T-helper 1 cell treated with Interleukin-12 subunit alpha and Interleukin-12 subunit beta and Interleukin-4 antibody, amounts not matched to agents 30 μg/mL and 1 μg/mL, for 36 hours (primary cell): Measurements from ENCODE around the gene PPHLN1.
"Not testable (repeated sequence)": the region's sequence is repeated elsewhere in the genome, so short reads cannot be mapped to it uniquely, and the experiment has no call there.

Source experiments
- H3K27ac Mint-ChIP-seq: one replicate; pipeline ENCODE4 v1.8.0; 2021; ENCODE audit warnings: mild to moderate bottlenecking, mixed read lengths
- H3K27me3 Mint-ChIP-seq: one replicate; pipeline ENCODE4 v1.8.0; 2021; ENCODE audit warnings: low read depth, mixed read lengths
- H3K36me3 Mint-ChIP-seq: one replicate; pipeline ENCODE4 v1.8.0; 2021; ENCODE audit warnings: low read depth, mixed read lengths
- H3K4me1 Mint-ChIP-seq: one replicate; pipeline ENCODE4 v1.8.0; 2021; ENCODE audit warnings: low read depth, mixed read lengths
- H3K4me3 Mint-ChIP-seq: one replicate; pipeline ENCODE4 v1.8.0; 2021; ENCODE audit warnings: mild to moderate bottlenecking, moderate library complexity, mixed read lengths
- H3K9me3 Mint-ChIP-seq: one replicate; pipeline ENCODE4 v1.8.0; 2021; ENCODE audit warnings: mixed read lengths

The PPHLN1 gene

GRCh38 chr12:42336286-42336685, 10.3 kb downstream of the PPHLN1 start:
- no peaks in the 10 kb centered on the region for H3K9me3 Mint-ChIP-seq
- no peak overlapping the region for H3K4me3 Mint-ChIP-seq
- peaks cover 24% of the 10 kb centered on the region for H3K4me1 Mint-ChIP-seq
- no peaks in the 10 kb centered on the region for H3K27me3 Mint-ChIP-seq
- H3K27ac Mint-ChIP-seq: no peak overlapping the region
- peaks cover 12% of the 10 kb centered on the region for H3K36me3 Mint-ChIP-seq

DNA sequence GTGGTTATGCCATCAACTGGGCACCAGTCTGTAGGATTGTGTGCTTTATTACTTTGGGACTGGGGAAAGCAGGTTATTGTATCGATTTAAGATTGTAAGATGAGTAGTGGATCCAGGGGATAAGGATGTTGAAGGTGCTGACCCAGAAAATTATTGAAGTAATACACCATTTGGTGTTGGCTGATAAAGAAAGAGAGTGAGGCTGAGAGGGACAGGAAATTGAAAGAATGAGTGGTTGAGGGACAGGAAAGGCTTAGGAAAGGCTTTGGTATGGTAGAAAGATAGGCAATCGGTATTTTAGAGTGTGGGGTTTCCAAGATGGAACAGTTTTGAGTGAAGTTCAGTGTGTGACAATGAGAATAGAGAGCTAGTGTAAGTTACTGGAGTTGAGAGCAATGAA, 12.3 kb downstream of the PPHLN1 start:
- Mint-ChIP-seq H3K4me1 (peaks cover 23% of the 10 kb centered on the region), H3K27ac (no peak overlapping the region)

DNA sequence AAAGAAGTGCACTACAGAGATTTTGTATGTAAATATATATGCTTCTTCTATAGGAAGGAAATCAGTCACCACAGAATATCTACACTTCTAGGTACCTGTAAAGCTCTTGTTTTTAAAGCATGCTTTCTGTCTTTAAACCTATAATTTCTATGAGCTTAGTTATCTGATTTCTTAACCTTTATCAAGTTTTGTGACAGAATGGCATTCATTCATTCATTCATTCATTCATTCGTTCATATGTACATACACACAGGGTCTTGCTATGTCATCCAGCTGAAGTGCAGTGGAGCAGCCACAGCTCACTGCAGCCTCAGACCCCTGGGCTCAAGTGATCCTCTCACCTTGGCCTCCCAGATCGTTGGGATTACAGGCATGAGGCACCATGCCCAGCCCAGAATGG, 16.1 kb downstream of the PPHLN1 start:
- H3K9me3 Mint-ChIP-seq: no peaks in the 10 kb centered on the region
- H3K36me3 Mint-ChIP-seq: peaks cover 6% of the 10 kb centered on the region
- no peak overlapping the region for H3K4me3 Mint-ChIP-seq
- no peak overlapping the region for H3K27ac Mint-ChIP-seq
- H3K4me1 Mint-ChIP-seq: peaks cover 15% of the 10 kb centered on the region
- no peaks in the 10 kb centered on the region for H3K27me3 Mint-ChIP-seq

More for the DNA sequence above, 12.3 kb downstream of the PPHLN1 start:
- Mint-ChIP-seq H3K27me3 (no peaks in the 10 kb centered on the region), H3K4me3 (no peak overlapping the region), H3K9me3 (no peaks in the 10 kb centered on the region), H3K36me3 (peaks cover 12% of the 10 kb centered on the region)

DNA sequence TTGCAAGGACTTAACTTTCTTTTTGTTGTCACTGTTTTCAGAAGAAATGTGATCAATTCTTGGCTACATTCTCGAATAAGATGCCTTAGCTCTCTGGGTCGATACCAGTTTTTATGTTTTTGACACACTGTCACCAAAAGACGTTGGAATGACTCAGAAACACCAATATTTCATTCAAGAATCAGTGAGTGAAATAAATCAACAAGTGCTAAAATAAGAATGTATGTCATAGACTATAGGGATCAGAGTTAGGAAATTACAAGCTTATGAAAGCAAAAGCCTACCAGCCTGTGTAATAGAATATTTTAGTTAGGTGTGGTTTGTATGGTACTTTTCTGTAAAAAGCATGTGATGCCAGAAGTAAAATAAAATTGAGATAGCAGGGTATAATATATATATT, 17.8 kb downstream of the PPHLN1 start:
- Mint-ChIP-seq H3K27me3 (no peaks in the 10 kb centered on the region), H3K27ac (no peak overlapping the region), H3K9me3 (no peaks in the 10 kb centered on the region), H3K4me3 (no peak overlapping the region), H3K4me1 (peaks cover 11% of the 10 kb centered on the region), H3K36me3 (peaks cover 3% of the 10 kb centered on the region)

DNA sequence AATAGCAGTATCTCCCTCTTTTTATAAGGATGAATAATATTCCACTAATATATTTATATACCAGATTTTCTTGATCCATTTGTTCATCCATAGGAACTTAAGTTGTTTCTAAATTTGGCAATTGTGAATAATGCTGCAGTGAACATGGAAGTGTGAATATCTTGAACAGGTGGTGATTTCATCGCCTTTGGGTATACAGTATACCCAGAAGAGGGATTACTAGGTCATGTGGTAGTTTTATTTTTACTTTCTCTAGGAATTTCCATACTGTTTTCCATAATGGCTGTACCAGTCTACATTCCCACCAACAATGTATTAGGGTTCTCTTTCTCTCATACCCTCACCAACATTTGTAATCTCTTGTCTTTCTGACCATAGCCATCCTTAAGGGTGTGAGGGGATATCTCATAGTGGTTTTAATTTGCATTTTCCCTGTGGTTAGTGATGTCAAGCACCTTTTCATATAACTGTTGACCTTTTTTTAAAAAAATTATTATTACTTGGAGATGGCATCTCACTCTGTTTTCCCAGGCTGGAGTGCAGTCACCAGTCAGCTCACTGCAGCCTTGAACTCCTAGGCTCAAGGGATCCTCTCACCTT, 20.5 kb downstream of the PPHLN1 start:
- Mint-ChIP-seq H3K27me3 (no peaks in the 10 kb centered on the region), H3K4me3 (no peak overlapping the region), H3K9me3 (no peaks in the 10 kb centered on the region), H3K4me1 (peaks cover 7% of the 10 kb centered on the region), H3K27ac (no peak overlapping the region), H3K36me3 (no peaks in the 10 kb centered on the region)

DNA sequence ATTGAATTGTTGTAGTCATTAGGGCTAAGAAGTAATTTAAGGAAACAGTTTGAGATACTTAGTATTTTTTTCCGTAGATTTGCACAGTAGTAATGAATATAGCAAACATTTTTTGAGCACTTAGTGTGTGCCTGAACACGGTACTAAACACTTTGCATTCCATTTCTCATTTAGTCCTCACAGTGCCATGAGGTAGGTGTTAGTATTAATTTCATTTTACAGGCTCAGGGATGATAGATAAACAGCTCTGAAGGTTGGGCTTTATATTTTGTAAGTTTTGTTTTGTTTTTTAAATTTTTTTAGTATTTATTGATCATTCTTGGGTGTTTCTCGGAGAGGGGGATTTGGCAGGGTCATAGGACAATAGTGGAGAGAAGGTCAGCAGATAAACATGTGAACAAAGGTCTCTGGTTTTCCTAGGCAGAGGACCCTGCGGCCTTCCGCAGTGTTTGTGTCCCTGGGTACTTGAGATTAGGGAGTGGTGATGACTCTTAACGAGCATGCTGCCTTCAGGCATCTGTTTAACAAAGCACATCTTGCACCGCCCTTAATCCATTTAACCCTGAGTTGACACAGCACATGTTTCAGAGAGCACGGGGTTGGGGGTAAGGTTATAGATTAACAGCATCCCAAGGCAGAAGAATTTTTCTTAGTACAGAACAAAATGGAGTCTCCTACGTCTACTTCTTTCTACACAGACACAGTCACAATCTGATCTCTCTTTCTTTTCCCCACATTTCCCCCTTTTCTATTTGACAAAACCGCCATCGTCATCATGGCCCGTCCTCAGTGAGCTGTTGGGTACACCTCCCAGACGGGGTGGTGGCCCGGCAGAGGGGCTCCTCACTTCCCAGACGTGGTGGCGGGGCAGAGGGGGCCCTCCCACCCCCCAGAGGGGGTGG, 23.4 kb downstream of the PPHLN1 start:
- H3K4me3 Mint-ChIP-seq, H3K36me3 Mint-ChIP-seq, H3K27ac Mint-ChIP-seq, H3K4me1 Mint-ChIP-seq, H3K27me3 Mint-ChIP-seq, H3K9me3 Mint-ChIP-seq: not testable (repeated sequence)

DNA sequence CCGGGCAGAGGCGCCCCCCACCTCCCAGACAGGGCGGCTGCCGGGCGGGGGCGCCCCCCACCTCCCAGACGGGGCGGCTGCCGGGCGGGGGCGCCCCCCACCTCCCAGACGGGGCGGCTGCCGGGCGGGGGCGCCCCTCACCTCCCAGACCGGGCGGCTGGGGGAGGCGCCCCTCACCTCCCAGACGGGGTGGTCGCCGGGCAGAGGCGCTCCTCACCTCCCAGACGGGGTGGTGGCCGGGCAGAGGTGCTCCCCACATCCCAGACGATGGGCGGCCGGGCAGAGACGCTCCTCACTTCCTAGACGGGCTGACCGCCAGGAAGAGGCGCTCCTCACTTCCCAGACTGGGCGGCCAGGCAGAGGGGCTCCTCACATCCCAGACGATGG, 24.0 kb downstream of the PPHLN1 start:
- H3K36me3 Mint-ChIP-seq, H3K9me3 Mint-ChIP-seq, H3K27me3 Mint-ChIP-seq, H3K4me3 Mint-ChIP-seq, H3K4me1 Mint-ChIP-seq, H3K27ac Mint-ChIP-seq: not testable (repeated sequence)

GRCh38 chr12:42356344-42356743, 30.4 kb downstream of the PPHLN1 start:
- H3K9me3 Mint-ChIP-seq: no peaks in the 10 kb centered on the region
- H3K4me3 Mint-ChIP-seq: no peak overlapping the region
- H3K4me1 Mint-ChIP-seq: peaks cover 11% of the 10 kb centered on the region
- H3K27ac Mint-ChIP-seq: no peak overlapping the region
- H3K36me3 Mint-ChIP-seq: peaks cover 26% of the 10 kb centered on the region
- H3K27me3 Mint-ChIP-seq: no peaks in the 10 kb centered on the region

DNA sequence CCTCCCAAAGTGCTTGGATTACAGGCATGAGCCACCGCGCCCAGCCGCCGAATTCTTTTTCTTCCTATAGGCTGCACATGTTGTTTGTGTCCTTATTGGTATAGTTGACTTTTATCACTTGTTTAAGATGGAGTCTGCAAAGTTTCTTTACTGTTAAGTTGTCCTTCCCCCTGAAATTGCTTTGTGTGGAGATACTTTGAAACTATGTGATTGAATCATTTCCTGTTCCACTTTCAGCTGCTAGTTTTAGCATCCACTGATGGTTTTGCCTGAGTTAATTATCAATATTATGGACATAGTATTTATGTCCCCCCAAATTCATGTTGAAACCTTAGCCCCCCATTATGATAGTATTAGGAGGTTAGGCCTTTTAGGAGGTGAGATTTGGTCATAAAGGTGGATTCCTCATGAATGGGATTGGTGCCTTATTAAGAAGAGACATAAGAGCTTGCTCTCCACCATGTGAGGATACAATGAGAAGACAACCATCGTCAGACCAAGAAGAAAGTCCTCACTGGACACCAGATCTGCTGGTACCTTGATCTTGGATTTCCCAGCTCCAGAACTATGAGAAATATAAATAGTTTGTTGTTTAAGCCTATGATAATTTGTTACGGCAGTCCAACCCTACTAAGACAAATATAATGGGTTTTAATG, 34.9 kb downstream of the PPHLN1 start:
- Mint-ChIP-seq H3K4me3 (no peak overlapping the region), H3K27ac (peak overlapping the region; percentile 0), H3K4me1 (peaks cover 11% of the 10 kb centered on the region), H3K36me3 (peaks cover 30% of the 10 kb centered on the region), H3K27me3 (no peaks in the 10 kb centered on the region), H3K9me3 (no peaks in the 10 kb centered on the region)

GRCh38 chr12:42361909-42362646, 36.1 kb downstream of the PPHLN1 start:
- H3K9me3 Mint-ChIP-seq: no peaks in the 10 kb centered on the region
- H3K36me3 Mint-ChIP-seq: peaks cover 24% of the 10 kb centered on the region
- H3K4me3 Mint-ChIP-seq: no peak overlapping the region
- no peaks in the 10 kb centered on the region for H3K27me3 Mint-ChIP-seq
- H3K4me1 Mint-ChIP-seq: peaks cover 11% of the 10 kb centered on the region
- no peak overlapping the region for H3K27ac Mint-ChIP-seq

DNA sequence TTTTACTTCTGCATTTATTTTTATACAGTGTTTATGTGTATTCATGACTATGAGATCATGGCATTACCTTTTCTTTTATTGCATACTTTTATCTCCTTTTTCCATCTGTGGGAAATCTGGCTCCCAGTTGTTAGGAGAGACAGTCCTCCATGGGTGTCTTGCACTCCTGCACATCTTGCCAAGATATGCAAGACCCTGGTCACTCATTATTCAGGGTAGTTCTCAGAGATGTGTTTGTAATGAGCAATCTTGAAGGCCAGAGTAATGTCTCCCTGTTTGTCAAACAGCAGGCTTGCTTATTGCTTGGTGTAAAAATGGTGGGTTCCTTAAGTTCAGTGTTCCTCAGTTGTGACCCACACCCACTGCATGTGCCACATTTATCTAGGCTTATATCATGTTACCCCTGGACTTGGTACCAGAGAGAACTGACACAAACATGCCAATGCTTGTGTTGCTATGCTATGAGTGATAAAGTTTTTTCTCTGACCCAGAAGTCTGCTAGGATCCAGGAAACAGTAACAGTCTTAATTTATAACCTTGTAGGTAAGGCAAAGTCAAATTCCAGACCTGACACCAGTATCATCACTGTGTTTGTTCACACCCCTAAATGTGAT, 36.8 kb downstream of the PPHLN1 start:
- Mint-ChIP-seq H3K9me3 (no peaks in the 10 kb centered on the region), H3K36me3 (peaks cover 20% of the 10 kb centered on the region), H3K27me3 (no peaks in the 10 kb centered on the region), H3K4me1 (peaks cover 11% of the 10 kb centered on the region), H3K27ac (no peak overlapping the region), H3K4me3 (no peak overlapping the region)

DNA sequence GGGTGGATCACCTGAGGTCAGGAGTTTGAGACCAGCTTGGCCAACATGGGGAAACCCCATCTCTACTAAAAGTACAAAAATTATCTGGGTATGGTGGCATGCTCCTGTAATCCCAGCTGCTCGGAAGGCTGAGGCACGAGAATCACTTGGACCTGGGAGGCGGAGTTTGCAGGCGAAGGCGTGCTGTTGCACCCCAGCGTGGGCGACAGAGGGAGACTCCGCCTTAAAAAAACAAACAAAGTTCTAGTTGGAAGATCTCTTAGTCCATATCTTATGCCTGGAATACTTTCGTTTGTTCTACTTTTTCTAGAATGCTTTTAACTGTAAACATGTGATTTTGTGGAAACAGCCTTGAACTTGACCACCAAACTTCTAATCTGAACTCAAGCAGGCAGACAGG, 38.7 kb downstream of the PPHLN1 start:
- Mint-ChIP-seq H3K4me3 (no peak overlapping the region), H3K27ac (no peak overlapping the region), H3K27me3 (no peaks in the 10 kb centered on the region), H3K4me1 (peaks cover 7% of the 10 kb centered on the region), H3K36me3 (peaks cover 15% of the 10 kb centered on the region), H3K9me3 (no peaks in the 10 kb centered on the region)

DNA sequence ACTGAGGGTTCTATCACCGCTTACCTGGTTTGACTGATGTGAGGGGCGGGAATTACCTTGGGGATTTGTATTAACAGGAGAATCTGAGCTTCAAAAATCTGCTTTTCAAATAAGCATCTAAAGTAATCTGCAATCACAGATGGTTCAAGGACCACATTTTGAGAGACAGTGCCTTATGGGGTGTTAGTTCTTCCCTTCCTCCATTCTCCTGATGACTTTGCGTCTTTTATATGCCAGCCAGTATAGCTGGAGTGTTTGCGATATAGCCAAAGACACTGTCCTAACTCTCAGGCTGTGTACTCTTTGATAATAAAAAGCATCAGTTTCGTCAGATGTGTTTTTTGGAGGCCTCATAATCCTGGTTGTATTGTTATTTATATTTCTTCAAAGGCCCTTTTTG, 39.5 kb downstream of the PPHLN1 start:
- Mint-ChIP-seq H3K27me3 (no peaks in the 10 kb centered on the region), H3K9me3 (no peaks in the 10 kb centered on the region), H3K4me3 (no peak overlapping the region), H3K27ac (no peak overlapping the region), H3K4me1 (peaks cover 5% of the 10 kb centered on the region), H3K36me3 (peaks cover 12% of the 10 kb centered on the region)

GRCh38 chr12:42370013-42370412, 44.0 kb downstream of the PPHLN1 start:
- Mint-ChIP-seq H3K4me1 (peaks cover 2% of the 10 kb centered on the region), H3K27me3 (no peaks in the 10 kb centered on the region), H3K9me3 (no peaks in the 10 kb centered on the region), H3K36me3 (peaks cover 4% of the 10 kb centered on the region), H3K27ac (no peak overlapping the region), H3K4me3 (no peak overlapping the region)
